PC-9 (cell line): ENCODE measurements around the gene NMRAL1.

Experiments
- EZH2 ChIP-seq: fragments of 200-600 bp; sonication (generic); IDR thresholded peaks from 2 replicates; pipeline ENCODE4 v1.8.0; 2017; ENCODE audit warnings: antibody characterized with exemption, low read depth
- TF ChIP-seq, protein P1 (sequence below): fragments of 200-600 bp; sonication (generic); conservative IDR thresholded peaks from 2 replicates; pipeline ENCODE4 v1.6.1; 2017; ENCODE audit warnings: mixed run types, antibody characterized with exemption, mild to moderate bottlenecking, moderate library complexity

DNA sequence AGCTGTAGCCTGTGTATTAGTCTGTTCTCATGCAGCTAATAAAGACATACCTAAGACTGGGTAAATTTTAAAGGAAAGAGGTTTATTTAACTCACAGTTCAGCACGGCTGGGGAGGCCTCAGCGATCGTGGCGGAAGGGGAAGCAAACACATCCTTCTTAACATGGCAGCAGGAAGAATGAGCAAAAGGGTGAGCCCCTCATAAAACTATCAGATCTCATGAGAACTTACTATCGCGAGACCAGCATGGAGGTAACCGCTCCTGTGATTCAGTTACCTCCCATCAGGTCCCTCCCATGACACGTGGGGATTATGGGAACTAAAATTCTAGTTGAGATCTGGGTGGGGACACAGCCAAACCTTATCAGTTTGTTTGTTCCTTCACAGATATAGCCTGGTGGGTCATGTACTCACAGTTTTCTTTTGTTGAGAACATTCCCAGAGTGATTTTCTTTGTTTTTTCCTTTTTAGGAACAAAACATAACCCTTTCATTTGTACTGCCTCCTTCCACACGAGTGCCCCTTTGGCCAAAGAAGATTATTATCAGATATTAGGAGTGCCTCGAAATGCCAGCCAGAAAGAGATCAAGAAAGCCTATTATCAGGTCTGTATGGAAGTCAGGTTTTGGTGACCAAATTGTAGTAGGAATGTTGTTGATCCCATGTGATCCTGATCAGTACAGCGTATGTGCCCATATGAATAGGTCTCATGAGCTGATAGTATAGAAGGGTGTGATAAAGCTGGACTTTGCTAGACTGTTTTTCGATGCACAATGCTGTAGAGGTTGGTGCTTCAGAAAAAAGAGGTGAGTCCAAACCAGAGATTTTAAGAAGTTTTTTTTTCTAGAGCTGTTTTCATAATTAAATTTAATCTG is 40.3 kb downstream of the NMRAL1 start:
- TF ChIP-seq, protein P1, sequence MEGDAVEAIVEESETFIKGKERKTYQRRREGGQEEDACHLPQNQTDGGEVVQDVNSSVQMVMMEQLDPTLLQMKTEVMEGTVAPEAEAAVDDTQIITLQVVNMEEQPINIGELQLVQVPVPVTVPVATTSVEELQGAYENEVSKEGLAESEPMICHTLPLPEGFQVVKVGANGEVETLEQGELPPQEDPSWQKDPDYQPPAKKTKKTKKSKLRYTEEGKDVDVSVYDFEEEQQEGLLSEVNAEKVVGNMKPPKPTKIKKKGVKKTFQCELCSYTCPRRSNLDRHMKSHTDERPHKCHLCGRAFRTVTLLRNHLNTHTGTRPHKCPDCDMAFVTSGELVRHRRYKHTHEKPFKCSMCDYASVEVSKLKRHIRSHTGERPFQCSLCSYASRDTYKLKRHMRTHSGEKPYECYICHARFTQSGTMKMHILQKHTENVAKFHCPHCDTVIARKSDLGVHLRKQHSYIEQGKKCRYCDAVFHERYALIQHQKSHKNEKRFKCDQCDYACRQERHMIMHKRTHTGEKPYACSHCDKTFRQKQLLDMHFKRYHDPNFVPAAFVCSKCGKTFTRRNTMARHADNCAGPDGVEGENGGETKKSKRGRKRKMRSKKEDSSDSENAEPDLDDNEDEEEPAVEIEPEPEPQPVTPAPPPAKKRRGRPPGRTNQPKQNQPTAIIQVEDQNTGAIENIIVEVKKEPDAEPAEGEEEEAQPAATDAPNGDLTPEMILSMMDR, result no peak
- no peak for TF ChIP-seq EZH2
